Right cardiac atrium (tissue), 5 donors: ENCODE measurements around the gene MTHFD1. TPM values are rescaled to one million over a fixed set of nuclear protein-coding genes. Genes with fewer than 3 reads are reported as not detected.

Experiments used
- ATAC-seq, 2 donors: fragments of 200-7000 bp; cut with Tn5 transposase; one replicate each; pipeline versions ENCODE4 v1.8.0 to v1.9.1; 2020; ENCODE audit warnings: moderate library complexity in 2 of 2, mild to moderate bottlenecking in 1 of 2
- DNase-seq, 3 donors: peaks; one replicate each; pipeline ENCODE4 v3.0.0-alpha.2; 2020
- H3K27ac ChIP-seq: one replicate; pipeline ENCODE4 v1.5.1; 2013; ENCODE audit warnings: mild to moderate bottlenecking, low read length, control low read depth, moderate library complexity
- H3K27me3 ChIP-seq: one replicate; pipeline ENCODE4 v1.6.1; 2013; ENCODE audit not compliant: control insufficient read depth, insufficient read depth
- H3K4me1 ChIP-seq: one replicate; pipeline ENCODE4 v1.6.1; 2013; ENCODE audit warnings: low read length; ENCODE audit not compliant: control insufficient read depth, insufficient read depth
- H3K4me3 ChIP-seq: one replicate; pipeline ENCODE4 v1.5.1; 2013; ENCODE audit warnings: low read length, control low read depth
- H3K9me3 ChIP-seq: one replicate; pipeline ENCODE4 v1.6.1; 2013; ENCODE audit warnings: low read length; ENCODE audit not compliant: control insufficient read depth
- WGBS: extraction: QIAGEN DNeasy Blood & Tissue Kit; methylation state at CpG from one replicate; pipeline ENCODE4 v1.1.7; 2013; 5-methylcytosine and 5-hydroxymethylcytosine counted together
- intact Hi-C, 4 donors: fragments of 100-400 bp; cut with DNase I; formaldehyde crosslinking; loops; one replicate each; pipeline versions ENCODE4 v1.11.0 to v1.14.0; 2022 to 2023
- polyA plus RNA-seq: library from polyadenylated mRNA; stranded (reverse); fragments of 200-250 nt; gene quantifications from one replicate; pipeline ENCODE4 v1.2.3, GENCODE V29; 2013
- total RNA-seq, 4 donors: library from RNA; stranded (reverse); fragmentation: NEBNext Ultra II Directional; extraction: Animal tissue kit (Norgen Biotek cat#: 25700); gene quantifications; one replicate each; pipeline ENCODE4 v1.2.1, GENCODE V29; 2021
- donor health status: healthy with polysubstance abuse.
- donor health status: DM: no; HTN: yes; CAD: no.
- donor health status: DM: no; HTN: no; CAD: no.
- donor health status: DM: no; HTN: yes; CAD: no; lungs with severe emphysema.
- donor health status: DM: yes; HTN: yes; CAD: no.

The MTHFD1 gene
- total and polyA plus RNA-seq, 5 donors, result 30.1 to 64.7 (median 55.6) TPM

GRCh38 chr14:64422756-64423155, 34.6 kb downstream of the MTHFD1 start:
- H3K27ac ChIP-seq, result no peak overlapping the region
- 90% methylated on average over 7 of the region's 7 CpGs for WGBS
- H3K4me3 ChIP-seq, result no peak overlapping the region
- DNase-seq (no peak), ATAC-seq (no peak)
- no peaks in the 10 kb centered on the region for H3K27me3 ChIP-seq
- H3K9me3 ChIP-seq, result no peaks in the 10 kb centered on the region
- intact Hi-C loops, result no loop called here
- no peaks in the 10 kb centered on the region for H3K4me1 ChIP-seq

- Histone ChIP-seq H3K27ac (no peak overlapping the region), H3K27me3 (no peaks in the 10 kb centered on the region), H3K4me1 (no peaks in the 10 kb centered on the region), H3K9me3 (no peaks in the 10 kb centered on the region), H3K4me3 (no peak overlapping the region)
- intact Hi-C loops, result no loop called here
- DNase-seq (no peak), ATAC-seq (no peak)
- WGBS, result 78% methylated on average over 6 of the region's 6 CpGs
Measured at GRCh38 chr14:64423987-64424386, 35.8 kb downstream of the MTHFD1 start.

- 57% methylated on average over 3 of the region's 3 CpGs for WGBS
- Histone ChIP-seq H3K27me3 (no peaks in the 10 kb centered on the region), H3K4me3 (no peak overlapping the region), H3K4me1 (no peaks in the 10 kb centered on the region), H3K27ac (no peak overlapping the region), H3K9me3 (no peaks in the 10 kb centered on the region)
- intact Hi-C loops, result loop anchor here in 1 of 4 donors (5.0 kb wide), 1 partner anchor 43 kb away; no protein-coding TSS in a partner anchor
- ATAC-seq (no peak), DNase-seq (no peak)
Measured at GRCh38 chr14:64434528-64434927, 46.4 kb downstream of the MTHFD1 start.

GRCh38 chr14:64438181-64438841, 50.2 kb downstream of the MTHFD1 start:
- intact Hi-C loops, result no loop called here
- Histone ChIP-seq H3K9me3 (no peaks in the 10 kb centered on the region), H3K4me3 (no peak overlapping the region), H3K27me3 (no peaks in the 10 kb centered on the region), H3K27ac (no peak overlapping the region), H3K4me1 (peaks cover 2% of the 10 kb centered on the region)
- ATAC-seq (no peak), DNase-seq (no peak)
- 73% methylated on average over 3 of the region's 3 CpGs for WGBS

GRCh38 chr14:64439141-64439540, 51.0 kb downstream of the MTHFD1 start:
- Histone ChIP-seq H3K4me3 (no peak overlapping the region), H3K4me1 (peaks cover 2% of the 10 kb centered on the region), H3K27me3 (no peaks in the 10 kb centered on the region), H3K27ac (no peak overlapping the region), H3K9me3 (no peaks in the 10 kb centered on the region)
- DNase-seq (no peak), ATAC-seq (no peak)
- 91% methylated on average over 6 of the region's 6 CpGs for WGBS
- intact Hi-C loops, result no loop called here

GRCh38 chr14:64440494-64440893, 52.3 kb downstream of the MTHFD1 start:
- Histone ChIP-seq H3K27me3 (no peaks in the 10 kb centered on the region), H3K27ac (no peak overlapping the region), H3K4me1 (peaks cover 2% of the 10 kb centered on the region), H3K4me3 (no peak overlapping the region), H3K9me3 (no peaks in the 10 kb centered on the region)
- intact Hi-C loops, result no loop called here
- no peak for ATAC-seq
- 86% methylated on average over 3 of the region's 3 CpGs for WGBS
- DNase-seq, result no peak

GRCh38 chr14:64442300-64442988, 54.3 kb downstream of the MTHFD1 start:
- intact Hi-C loops, result no loop called here
- DNase-seq (peak; percentile 31 to 75 (median 69)), ATAC-seq (peak; percentile 85 to 88)
- Histone ChIP-seq H3K4me1 (peaks cover 2% of the 10 kb centered on the region), H3K4me3 (no peak overlapping the region), H3K27ac (peak overlapping the region; percentile 86), H3K27me3 (no peaks in the 10 kb centered on the region), H3K9me3 (no peaks in the 10 kb centered on the region)
- 33% methylated on average over 17 of the region's 17 CpGs for WGBS

GRCh38 chr14:64444140-64444539, 56.0 kb downstream of the MTHFD1 start:
- intact Hi-C loops, result no loop called here
- H3K27me3 ChIP-seq, result no peaks in the 10 kb centered on the region
- H3K4me1 ChIP-seq, result peaks cover 2% of the 10 kb centered on the region
- H3K27ac ChIP-seq, result no peak overlapping the region
- ATAC-seq, result no peak
- H3K4me3 ChIP-seq, result no peak overlapping the region
- DNase-seq, result no peak
- no peaks in the 10 kb centered on the region for H3K9me3 ChIP-seq
- WGBS, result 96% methylated on average over 11 of the region's 11 CpGs

GRCh38 chr14:64444984-64445845, 57.1 kb downstream of the MTHFD1 start:
- Histone ChIP-seq H3K27me3 (no peaks in the 10 kb centered on the region), H3K9me3 (no peaks in the 10 kb centered on the region), H3K4me3 (no peak overlapping the region), H3K27ac (no peak overlapping the region), H3K4me1 (peaks cover 2% of the 10 kb centered on the region)
- intact Hi-C loops, result no loop called here
- 70% methylated on average over 7 of the region's 7 CpGs for WGBS
- ATAC-seq (no peak), DNase-seq (no peak)

- no peak overlapping the region for H3K4me3 ChIP-seq
- WGBS, result 88% methylated on average over 5 of the region's 5 CpGs
- H3K9me3 ChIP-seq, result no peaks in the 10 kb centered on the region
- ATAC-seq (no peak), DNase-seq (no peak)
- intact Hi-C loops, result no loop called here
- no peaks in the 10 kb centered on the region for H3K27me3 ChIP-seq
- H3K27ac ChIP-seq, result no peak overlapping the region
- H3K4me1 ChIP-seq, result no peaks in the 10 kb centered on the region
Measured at GRCh38 chr14:64447876-64448670, 59.9 kb downstream of the MTHFD1 start.
